Testis (tissue), 2 donors: Measurements from ENCODE around the gene CD63.

Experiments used
- CTCF ChIP-seq, 3 experiments: fragments of 450-650 bp in 2 of 3; fragments of 200-600 bp in 1 of 3; sonication (generic) in 1 of 3; IDR thresholded peaks; one replicate each; pipeline ENCODE4 v1.5.1; 2016 to 2019; ENCODE audit warnings: antibody characterized with exemption in 3 of 3, mild to moderate bottlenecking in 2 of 3, moderate library complexity in 1 of 3
- POLR2A ChIP-seq: fragments of 450-650 bp; IDR thresholded peaks from one replicate; pipeline ENCODE4 v1.6.1; 2017; ENCODE audit warnings: antibody characterized with exemption, mild to moderate bottlenecking, moderate library complexity

DNA sequence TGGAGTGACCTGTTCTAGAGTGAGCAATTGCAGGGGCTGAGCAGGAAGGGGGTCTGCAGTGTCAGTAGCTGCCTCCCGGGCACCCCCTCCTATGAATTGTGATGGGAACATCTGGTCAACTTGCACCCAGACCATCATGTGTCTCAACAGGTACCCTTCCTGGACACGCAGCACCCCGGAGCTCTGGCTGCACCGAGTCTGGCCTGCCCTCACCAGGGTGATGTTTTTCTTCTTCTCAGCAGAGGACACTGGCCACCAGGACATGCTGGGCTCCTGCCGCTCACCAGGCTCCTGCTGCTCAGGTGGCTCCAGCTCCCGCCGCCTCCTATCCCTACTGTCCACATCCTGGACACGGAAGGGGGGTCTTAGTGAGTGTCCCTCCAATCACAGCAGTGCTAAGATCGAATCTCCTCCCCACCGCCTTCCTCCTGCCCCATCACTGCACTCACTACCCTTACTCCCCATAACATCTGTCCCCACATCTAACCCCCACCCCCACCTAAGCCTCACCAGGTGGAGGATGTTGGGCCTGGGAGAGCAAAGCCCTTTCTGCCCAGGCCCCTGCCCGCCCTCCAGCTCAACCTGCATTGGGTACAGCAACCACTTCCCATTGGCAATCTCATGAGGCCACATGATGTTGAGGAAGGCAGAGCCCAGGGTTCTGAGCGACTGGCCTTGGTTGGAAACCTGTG is 36.0 kb downstream of the CD63 start:
- TF ChIP-seq CTCF (IDR thresholded peaks at IDR 0.05): no peak
- TF ChIP-seq POLR2A: no peak
